HL-60 (cell line): ENCODE measurements around the gene MUC21.

ENCODE experiments used
- CTCF ChIP-seq: IDR thresholded peaks from one replicate; pipeline ENCODE4 v1.5.1; 2011; ENCODE audit warnings: low read length, control low read depth, inconsistent platforms; ENCODE audit not compliant: insufficient read depth
- POLR2AphosphoS5 ChIP-seq: IDR thresholded peaks from 2 replicates; pipeline ENCODE4 v1.6.1; 2012; ENCODE audit warnings: low read depth
- TF ChIP-seq, protein P1 (sequence below): IDR thresholded peaks from 2 replicates; pipeline ENCODE4 v1.6.1; 2012; ENCODE audit warnings: low read depth; ENCODE audit not compliant: insufficient replicate concordance

DNA sequence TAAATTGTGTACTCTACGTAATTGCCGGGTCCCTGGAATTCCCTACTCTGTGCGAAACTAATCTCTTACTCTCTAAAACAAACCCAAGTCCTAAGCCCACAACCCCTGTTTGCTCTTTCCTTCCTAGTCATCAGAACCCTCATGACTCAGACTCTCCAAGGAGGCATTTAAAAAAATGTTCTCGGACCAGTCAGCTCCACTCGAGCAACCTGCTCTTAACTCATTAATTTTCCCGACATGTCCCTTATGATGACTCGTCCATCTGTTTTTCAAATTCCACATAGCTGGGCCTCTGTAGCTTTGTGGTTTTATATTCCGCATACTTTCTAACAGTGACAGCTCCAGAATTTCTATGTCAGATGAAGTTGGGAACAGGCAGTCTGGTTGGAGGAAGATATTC lies 24.2 kb downstream of the MUC21 start:
- TF ChIP-seq CTCF (no peak), POLR2AphosphoS5 (no peak)
- TF ChIP-seq, protein P1, sequence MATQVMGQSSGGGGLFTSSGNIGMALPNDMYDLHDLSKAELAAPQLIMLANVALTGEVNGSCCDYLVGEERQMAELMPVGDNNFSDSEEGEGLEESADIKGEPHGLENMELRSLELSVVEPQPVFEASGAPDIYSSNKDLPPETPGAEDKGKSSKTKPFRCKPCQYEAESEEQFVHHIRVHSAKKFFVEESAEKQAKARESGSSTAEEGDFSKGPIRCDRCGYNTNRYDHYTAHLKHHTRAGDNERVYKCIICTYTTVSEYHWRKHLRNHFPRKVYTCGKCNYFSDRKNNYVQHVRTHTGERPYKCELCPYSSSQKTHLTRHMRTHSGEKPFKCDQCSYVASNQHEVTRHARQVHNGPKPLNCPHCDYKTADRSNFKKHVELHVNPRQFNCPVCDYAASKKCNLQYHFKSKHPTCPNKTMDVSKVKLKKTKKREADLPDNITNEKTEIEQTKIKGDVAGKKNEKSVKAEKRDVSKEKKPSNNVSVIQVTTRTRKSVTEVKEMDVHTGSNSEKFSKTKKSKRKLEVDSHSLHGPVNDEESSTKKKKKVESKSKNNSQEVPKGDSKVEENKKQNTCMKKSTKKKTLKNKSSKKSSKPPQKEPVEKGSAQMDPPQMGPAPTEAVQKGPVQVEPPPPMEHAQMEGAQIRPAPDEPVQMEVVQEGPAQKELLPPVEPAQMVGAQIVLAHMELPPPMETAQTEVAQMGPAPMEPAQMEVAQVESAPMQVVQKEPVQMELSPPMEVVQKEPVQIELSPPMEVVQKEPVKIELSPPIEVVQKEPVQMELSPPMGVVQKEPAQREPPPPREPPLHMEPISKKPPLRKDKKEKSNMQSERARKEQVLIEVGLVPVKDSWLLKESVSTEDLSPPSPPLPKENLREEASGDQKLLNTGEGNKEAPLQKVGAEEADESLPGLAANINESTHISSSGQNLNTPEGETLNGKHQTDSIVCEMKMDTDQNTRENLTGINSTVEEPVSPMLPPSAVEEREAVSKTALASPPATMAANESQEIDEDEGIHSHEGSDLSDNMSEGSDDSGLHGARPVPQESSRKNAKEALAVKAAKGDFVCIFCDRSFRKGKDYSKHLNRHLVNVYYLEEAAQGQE = no peak
